HG03103 (cell line): ENCODE measurements around the gene GALNT16.
"Not testable (repeated sequence)": the region's sequence is repeated elsewhere in the genome, so short reads cannot be mapped to it uniquely, and the experiment has no call there.

ENCODE experiments used
- ATAC-seq: cut with Tn5 transposase; IDR thresholded peaks from one replicate; pipeline ENCODE4 v1.9.1; 2021; ENCODE audit warnings: low read depth; ENCODE audit not compliant: unreplicated experiment

The GALNT16 gene

DNA sequence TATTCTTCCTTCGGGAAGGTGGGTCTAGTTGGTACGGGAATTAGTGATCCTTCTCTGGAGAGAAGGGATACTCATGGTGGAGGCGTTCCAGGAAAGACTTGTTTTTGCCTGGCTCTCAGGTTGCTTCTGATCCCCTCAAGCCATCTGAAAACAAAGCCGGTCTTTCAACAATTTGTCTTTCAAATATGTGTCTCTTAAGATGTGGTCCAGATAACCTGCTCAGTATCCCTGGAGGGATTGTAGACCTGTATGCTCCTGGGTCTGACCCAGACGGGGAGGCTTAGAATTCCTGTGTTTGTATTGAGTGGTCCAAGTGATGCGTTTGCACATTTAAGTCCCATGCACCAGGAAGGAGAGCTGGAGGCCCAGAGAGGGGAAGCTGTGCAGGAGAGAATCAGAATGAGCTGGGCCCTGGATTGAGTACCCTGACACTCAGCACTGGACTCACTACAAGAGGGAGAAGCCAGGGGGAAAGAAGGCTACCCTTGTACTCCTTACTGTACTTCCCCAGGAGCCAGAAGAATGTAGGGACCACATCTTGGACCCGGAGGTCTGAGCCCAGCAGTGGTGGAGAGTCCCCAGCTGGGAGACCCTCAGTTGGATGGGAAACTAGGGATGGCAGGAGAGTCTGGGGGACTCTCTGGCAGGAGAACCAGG lies 97.7 kb downstream of the GALNT16 start:
- ATAC-seq = no peak

DNA sequence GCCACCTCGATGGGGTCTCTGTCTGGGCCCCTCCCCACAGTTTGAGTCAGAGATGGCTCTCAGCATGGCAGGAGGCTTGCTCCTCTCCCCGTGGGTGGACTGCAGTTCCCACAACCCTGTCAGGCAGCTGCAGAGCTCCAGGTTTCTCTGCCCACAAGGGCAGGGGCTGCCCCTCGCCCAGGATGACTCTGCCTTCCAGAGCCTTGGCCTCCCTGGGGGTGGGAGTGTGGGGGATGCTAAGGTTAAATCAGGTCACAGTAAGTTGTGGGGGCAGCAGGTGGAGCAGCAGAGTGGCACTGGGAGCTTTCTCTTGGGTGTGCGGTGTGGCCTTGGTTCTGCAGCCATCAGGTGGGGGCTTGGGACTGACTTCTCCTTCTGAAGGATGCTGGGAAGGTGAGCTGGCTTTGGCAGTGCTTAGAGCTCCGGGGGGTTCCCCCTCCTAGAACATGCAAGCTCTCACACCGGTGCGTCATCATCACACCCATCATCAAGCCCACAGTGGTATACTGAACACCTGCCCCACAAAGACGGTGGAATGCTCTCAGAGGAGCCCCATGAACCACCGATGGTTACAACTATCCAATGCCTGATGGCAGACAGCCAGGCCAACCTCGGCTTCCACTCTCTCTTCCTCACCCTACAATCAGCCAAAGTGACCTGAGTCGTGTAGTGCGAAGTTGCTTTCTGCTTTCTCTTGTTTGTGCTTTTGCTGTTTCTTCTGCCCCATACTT lies 98.4 kb downstream of the GALNT16 start:
- no peak for ATAC-seq

DNA sequence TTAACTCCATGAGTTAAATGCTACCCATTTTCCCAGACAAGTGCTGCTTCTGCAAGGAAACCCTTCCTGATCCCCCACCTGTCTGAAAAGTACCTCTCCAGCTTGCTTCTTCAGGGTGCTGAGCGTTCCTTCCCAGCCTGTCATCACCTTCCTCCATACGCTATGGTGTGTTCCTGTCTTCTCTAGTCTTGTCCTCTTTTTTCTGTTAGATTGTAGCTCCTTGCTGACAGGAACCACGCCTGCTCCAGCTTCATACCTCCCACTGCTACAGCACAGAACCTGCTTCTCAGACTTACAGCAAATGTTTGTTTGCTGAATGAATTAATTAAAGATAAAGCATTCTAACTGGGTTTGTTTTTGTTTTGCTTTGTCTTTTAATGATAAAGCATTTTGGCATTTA lies 99.0 kb downstream of the GALNT16 start:
- ATAC-seq = no peak

DNA sequence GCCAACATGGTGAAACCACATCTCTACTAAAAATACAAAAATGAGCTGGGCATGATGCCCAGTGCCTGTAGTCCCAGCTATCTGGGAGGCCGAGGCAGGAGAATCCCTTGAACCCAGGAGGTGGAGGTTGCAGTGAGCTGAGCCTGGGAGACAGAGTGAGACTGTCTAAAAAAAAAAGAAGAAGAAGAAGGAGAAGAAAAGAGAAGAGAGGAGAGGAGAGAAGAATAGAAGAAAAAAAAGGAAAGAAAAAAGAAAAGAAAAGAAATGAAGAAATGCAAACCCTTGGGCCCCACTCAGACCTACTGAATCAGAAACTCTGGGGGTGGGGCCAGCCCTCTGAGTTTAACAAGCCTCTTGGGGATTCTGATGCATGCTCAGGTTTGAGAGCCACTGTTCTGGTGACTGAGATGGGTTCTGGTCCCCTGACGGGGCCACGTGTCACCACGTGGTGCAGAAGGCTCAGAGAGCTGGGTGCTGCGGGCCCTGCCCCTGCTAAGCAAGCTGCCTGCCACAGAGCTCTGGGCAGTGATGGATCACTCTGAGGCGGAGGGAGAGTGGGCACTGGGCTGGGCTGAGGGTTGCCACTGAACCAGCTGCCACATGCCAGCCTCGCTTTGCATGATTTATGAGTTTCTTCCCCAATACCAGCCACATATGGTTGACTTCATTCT lies 100.6 kb downstream of the GALNT16 start:
- no peak for ATAC-seq

DNA sequence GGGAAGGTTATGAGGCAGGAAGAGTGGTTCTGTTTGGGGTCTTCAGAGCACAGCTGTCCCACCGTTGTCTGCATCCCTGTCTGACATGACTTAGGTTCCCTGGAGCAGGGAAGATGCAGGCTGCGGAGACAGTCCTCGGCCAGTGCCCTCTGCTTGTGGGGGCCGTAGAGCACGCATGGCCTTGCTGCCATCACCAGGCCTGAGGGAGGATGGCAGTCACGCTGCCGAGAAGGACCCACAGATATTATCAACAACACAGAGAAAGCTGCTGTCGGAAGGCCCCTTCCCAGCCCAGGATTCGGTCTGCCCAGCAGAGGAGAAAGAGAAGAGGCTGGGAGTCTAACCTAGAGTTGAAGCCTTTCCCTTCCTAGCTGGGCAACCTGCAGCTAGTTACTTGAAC lies 103.1 kb downstream of the GALNT16 start:
- no peak for ATAC-seq

DNA sequence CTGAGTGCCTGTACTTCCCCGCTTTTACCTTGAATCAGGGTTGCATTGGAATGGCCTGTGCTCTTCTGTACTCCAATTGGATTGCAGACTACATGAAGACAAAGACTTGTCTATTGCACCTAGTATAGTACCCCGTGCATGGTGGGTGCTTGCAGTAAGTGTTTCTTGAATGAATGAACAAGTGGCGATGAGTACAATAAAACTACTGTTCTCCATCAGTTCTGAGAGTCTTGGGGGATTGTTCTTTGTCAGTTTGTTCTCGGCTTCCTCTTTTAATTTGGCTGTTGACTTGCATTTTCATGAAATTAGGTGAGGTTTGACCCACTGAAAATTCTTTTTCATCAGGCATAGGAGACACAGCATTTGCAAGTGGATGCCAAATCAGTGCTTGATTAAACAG lies 104.0 kb downstream of the GALNT16 start:
- ATAC-seq = no peak

DNA sequence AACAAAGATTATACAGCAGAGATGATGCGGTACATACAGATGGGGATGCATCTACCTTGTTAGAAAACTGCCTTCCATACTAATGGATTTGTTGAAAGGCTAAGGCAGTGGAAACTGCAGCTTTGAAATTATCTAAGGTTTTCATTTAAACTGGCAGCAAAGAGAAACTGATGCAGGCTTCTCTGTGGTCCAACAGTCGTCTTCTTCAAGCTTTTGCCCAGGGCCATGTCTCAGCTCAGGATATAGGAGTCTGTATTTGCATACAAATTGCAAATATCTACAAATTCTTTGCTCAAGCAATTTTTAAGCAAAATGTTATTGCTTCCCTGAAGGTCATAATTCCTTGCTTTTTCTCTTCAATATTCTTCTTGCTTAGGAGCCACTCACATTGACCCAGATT lies 104.4 kb downstream of the GALNT16 start:
- ATAC-seq = no peak

DNA sequence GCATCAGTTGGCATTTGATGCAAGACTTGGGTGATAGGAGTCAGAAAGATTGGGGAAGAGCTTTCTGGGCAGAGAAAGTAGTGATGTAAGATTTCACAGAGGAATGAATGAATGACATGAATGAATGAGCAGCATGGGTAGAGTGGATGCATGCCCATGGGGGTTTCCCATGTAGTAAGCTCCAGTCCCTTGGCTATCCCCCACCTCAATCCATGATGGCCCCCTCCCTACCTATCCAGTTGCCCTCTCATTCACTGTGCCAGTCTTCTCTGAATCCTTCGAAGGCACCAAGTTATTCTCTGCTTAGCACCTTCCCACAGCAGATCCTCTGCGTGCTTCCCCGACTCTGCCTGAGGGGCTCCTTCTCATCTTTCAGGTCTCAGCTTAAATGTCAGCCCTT lies 106.1 kb downstream of the GALNT16 start:
- ATAC-seq = no peak

DNA sequence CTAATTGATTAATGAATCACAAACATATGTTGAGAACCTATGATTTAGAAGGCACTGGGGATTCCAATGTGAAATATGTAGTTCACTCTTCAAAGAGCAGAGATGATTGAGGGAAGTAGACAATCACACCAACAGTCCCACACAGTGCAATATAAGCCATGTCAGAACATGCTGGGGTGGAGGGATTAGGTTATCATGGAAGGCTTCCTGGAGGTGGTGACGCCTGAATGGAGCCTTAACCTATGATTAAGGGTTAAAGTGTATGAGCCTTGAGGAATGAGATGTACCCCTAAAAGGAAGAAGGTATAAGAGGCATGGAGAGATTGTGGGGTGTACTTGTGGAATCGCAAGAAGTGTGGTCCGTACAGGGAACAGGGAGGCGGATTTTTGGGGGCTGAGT lies 106.8 kb downstream of the GALNT16 start:
- no peak for ATAC-seq

DNA sequence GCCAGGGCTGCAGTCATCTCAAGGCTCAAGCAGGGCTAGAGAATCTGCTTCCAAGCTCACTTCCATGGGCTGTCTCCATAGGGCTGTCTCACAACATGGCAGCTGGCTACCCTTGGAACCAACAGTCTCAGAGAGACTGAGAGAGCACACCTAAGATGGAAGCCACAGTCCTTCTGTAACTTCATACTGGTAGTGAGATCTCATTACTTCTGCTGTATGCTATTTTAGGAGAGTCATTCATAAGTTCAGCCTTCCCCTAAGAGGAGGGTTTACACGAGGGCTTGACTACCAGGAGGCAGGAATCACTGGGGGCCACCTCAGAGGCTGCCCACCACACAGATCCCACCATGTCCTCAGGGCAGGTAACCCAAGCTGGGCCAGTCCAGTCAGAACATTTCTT lies 108.4 kb downstream of the GALNT16 start:
- ATAC-seq = no peak

DNA sequence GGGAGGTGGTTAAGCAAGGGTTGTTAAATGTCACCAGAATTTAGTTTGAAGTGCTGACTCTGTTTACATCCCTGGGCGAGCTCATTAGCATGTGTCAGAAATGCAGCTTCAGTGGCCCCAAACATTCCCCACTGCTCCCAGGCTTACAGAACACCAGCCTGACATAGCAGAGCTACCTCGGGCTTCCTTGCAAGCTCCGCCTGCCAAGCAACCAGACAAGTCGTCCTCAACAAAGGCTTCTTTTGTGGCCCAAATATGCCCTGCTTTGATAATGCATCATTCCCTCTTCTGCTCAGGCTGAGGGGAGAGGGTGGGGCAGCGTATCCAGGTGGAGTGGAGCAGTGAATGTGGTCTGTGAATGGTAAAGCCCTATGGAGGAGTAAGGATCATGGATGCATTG lies 110.1 kb downstream of the GALNT16 start:
- ATAC-seq = no peak

DNA sequence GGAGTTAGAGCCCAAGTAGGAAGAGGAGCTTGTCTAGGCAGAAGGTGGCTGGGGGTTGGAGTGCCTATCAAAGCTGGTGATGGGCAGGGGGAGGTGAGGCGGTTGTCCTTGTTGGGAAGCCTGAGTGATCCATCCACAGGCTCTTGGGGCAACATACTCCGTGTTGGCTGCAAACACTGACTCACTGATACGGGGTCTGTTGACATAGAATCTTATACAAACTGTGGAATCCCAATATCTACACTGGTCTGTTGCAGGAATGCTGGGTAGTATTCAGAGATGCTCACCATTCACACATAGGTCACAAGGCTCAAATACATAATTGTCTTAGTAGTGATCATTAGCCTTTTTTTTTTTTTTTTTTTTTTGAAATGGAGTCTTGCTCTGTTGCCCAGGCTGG lies 112.2 kb downstream of the GALNT16 start:
- ATAC-seq = no peak

DNA sequence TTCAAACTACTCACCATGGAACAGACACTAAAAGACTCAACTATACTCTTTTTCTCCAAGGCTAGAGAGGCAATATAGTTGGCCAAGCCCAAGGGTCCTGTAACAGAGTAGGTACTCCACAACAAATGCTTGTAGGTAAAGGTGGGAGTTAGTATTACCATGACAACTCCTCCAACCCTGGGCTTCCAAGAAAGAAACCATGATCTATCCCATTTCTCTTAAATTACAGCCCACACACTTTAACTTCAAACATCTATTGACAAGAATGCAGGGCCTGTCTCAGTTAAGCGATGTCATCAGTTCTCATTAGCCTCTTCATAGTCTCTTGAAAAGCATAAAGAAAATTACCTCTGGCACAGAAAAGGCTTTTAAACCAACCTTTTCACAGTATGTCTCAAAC lies 113.1 kb downstream of the GALNT16 start:
- ATAC-seq = no peak

DNA sequence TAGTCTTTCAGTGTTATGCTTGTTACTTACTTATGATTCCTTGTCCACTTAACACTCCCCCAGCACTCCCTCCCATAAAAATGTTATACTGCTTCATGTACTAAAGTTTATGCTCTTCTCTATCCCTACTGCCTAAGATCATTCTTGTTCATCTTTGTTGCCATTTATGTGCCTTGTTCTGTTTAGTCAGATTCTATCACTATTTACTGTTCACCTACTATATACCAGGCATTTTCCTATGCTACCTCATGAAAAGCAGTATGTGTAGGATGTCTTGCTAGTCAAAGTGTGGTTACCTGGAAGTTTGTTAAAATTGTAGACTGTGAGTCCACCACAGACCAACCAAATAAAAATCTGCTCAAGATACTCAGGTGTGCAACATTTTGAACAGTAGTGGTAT lies 114.3 kb downstream of the GALNT16 start:
- ATAC-seq = no peak

DNA sequence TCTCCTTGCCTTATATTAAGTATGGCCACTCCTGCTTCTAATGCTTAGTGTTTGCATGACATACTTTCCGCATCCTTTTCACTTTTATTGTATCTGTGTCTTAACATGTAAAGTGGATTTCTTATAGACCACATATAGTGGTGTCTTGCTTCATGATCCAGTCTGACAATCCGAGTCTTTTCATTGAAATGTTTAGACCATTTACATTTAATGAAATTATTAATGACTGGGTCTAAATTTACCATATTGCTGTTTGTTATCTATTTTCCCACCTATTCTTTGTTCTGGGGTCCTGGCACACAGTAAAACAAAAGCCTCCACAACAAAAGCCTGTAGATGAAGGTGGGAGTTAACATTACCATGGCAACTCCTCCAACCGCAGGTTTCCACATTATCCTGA lies 115.2 kb downstream of the GALNT16 start:
- ATAC-seq = no peak

DNA sequence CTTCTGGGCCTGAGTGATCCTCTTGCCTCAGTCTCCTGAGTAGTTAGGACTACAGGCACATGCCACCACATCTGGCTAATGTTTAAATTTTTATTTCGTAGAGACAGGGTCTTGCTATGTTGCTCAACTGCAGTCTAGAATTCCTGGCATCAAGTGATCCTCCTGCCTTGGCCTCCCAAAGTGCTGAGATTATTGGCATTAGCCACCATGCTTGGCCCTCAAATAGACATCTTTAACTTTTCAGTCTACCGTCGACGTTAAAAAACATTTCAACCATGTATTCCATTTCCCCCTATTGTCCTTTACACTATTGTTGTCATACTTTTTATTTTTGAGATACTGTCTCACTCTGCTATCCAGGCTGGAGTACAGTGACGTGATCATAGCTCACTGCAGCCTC lies 115.8 kb downstream of the GALNT16 start:
- no peak for ATAC-seq

DNA sequence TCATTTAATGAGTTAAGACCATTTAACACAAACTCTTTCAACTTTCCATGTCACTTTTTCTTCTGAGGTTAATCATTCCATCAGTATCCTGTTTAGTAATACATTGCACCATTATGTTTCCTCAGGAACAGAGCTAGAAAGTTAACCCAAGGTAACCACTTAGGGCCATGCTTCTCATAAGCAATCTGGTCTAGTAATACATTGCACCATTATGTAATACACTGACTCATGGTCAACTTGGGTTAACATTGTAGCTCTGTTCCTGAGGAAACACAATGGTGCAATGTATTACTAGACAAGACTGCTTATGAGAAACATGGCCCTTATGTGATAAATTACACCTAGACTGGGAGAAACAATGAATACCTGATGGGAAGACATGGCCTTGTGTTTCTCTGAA lies 116.5 kb downstream of the GALNT16 start:
- ATAC-seq = no peak

DNA sequence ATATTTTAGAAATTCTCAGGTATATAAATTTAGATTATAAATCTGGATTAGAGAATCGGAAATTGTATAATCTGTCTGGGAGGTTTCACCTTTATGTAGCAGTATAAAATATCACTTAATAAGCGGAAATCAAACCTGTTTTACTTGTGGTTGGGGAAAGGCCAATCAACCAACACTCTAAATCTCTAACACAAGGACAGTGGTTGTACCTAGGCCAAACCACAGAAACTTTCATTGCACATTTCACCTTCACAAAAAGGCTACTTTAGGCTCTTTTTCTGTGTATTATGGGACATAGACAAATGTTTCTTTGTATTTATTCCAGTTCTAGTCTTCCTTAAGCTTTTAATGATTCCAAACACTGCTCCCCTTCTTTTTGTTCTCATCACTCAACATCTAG lies 118.3 kb downstream of the GALNT16 start:
- no peak for ATAC-seq

DNA sequence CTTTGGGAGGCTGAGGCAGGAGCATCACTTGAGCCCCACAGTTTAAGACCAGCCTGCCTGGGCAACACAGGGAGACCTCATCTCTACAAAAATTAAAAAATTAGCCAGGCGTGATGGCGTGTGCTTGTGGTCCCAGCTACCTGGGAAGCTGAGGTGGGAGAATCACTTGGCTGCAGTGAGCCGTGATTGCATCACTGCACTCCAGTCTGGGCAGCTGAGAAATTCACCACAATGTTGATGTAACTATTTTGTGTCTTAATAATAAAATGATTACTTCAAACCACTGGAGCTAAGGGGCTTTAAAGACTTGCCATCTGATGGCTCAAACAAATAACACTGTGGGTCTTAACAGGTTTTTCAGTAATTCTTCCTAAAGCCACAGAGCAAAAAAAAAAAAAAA lies 127.4 kb downstream of the GALNT16 start:
- no peak for ATAC-seq

DNA sequence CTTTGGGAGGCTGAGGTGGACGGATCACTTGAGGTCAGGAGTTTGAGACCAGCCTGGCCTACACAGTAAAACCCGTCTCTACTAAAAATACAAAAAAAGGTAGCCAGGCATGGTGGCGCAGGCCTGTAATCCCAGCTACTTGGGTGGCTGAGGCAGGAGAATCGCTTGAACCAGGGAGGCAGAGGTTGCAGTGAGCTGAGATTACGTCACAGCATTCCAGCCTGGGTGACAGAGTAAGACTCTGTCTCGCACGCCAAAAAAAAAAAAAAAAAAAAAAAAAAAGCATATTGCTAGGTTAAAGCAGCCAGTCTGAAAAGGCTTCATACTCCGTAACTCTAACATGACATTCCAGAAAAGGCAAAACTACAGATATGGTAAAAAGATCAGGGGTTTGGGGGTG lies 131.4 kb downstream of the GALNT16 start:
- ATAC-seq = not testable (repeated sequence)

DNA sequence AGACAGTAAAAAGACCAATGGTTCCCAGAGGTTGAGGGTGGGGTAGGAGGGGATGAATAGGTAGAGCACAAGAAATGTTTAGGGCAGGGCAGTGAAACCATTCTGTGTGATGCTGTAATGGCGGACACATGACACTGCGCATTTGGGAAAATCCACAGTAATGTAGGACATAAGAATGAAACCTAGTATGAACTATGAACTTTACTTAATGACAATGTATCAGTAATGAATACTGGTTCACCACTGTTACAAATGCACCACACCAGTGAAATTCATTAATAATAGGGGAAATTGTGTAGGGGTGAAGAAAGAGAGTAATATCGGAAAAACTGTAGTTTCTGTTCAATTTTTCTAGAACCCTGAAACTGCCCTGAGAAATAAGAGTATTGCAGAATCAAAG lies 132.5 kb downstream of the GALNT16 start:
- ATAC-seq = no peak

DNA sequence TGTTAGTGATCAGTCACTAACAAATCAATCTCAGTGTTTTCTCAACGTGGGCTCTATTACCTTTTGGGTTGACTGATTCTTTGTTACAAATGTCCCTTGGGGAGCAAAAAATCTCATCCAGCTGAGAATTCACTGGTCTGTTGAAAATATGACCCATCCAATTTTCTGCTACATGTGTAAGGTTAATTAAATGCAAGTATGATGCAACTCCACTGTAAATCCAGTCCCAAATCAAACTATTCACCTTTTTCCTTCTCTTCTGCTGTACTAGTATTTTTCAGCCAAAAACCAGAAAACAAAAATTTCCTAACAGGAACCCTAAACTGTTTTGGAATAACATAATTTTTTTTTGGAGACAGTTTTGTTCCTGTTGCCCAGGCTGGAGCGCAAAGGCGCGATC lies 136.0 kb downstream of the GALNT16 start:
- no peak for ATAC-seq
